Measurements from ENCODE around the gene SFMBT2.

Gene SFMBT2

GRCh38 chr10:7283246-7283645, 127.6 kb downstream of the SFMBT2 start:
- Histone ChIP-seq H4K20me1 (ENCODE audit: control insufficient read depth, insufficient read depth, low read depth, low read length) (no peaks in the 10 kb centered on the region), H3K27ac (ENCODE audit: low read depth, low read length) (no peak overlapping the region), H3K9me3 (ENCODE audit: control insufficient read depth, insufficient read depth, low read length) (no peaks in the 10 kb centered on the region), H3F3A (ENCODE audit: control insufficient read depth, insufficient read depth) (no peaks in the 10 kb centered on the region), H3K4me1 (ENCODE audit: control insufficient read depth, low read length) (no peaks in the 10 kb centered on the region), H3K4me2 (ENCODE audit: low read length) (no peak overlapping the region), H3K9me2 (replicated peaks; ENCODE audit: control insufficient read depth, low read length) (no peaks in the 10 kb centered on the region), H3K79me2 (ENCODE audit: control insufficient read depth, low read length) (peaks cover 7% of the 10 kb centered on the region), H3K4me3 (ENCODE audit: low read length) (no peak overlapping the region), H3K27me3 (ENCODE audit: control insufficient read depth, low read length) (no peaks in the 10 kb centered on the region), H3K36me3 (ENCODE audit: control insufficient read depth, low read length) (no peaks in the 10 kb centered on the region)
- TF ChIP-seq EZH2phosphoT487 (IDR thresholded peaks at IDR 0.05; ENCODE audit: borderline replicate concordance, low read length): no peak
- TF ChIP-seq, protein P1, sequence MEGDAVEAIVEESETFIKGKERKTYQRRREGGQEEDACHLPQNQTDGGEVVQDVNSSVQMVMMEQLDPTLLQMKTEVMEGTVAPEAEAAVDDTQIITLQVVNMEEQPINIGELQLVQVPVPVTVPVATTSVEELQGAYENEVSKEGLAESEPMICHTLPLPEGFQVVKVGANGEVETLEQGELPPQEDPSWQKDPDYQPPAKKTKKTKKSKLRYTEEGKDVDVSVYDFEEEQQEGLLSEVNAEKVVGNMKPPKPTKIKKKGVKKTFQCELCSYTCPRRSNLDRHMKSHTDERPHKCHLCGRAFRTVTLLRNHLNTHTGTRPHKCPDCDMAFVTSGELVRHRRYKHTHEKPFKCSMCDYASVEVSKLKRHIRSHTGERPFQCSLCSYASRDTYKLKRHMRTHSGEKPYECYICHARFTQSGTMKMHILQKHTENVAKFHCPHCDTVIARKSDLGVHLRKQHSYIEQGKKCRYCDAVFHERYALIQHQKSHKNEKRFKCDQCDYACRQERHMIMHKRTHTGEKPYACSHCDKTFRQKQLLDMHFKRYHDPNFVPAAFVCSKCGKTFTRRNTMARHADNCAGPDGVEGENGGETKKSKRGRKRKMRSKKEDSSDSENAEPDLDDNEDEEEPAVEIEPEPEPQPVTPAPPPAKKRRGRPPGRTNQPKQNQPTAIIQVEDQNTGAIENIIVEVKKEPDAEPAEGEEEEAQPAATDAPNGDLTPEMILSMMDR (IDR thresholded peaks at IDR 0.05; ENCODE audit: low read depth, low read length, poor library complexity, severe bottlenecking): no peak

DNA sequence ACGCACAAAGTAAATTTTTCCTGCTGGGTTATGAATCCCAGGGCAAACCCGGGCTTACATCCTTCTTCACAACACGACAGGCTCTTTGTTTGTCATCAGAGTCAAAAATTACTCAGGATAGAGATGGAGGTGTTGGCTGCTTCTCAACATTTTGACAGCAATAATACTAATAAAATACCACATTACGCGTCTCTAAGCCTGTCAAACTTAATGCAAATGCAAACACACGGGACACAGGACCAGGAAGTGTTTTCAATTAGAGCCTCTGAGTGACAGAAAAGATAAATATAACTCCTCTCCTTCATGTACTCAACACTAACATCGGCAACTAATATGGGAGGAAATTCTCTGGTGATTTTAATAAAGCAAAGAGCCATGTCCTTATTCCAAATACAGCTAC, 128.4 kb downstream of the SFMBT2 start:
- H3F3A ChIP-seq (ENCODE audit: control insufficient read depth, insufficient read depth): no peaks in the 10 kb centered on the region
- H3K79me2 ChIP-seq (ENCODE audit: control insufficient read depth, low read length): peaks cover 1% of the 10 kb centered on the region
- no peaks in the 10 kb centered on the region for H3K9me2 ChIP-seq (replicated peaks; ENCODE audit: control insufficient read depth, low read length)
- H3K9me3 ChIP-seq (ENCODE audit: control insufficient read depth, insufficient read depth, low read length): no peaks in the 10 kb centered on the region
- TF ChIP-seq EZH2phosphoT487 (IDR thresholded peaks at IDR 0.05; ENCODE audit: borderline replicate concordance, low read length): no peak
- TF ChIP-seq, protein P1 (IDR thresholded peaks at IDR 0.05; ENCODE audit: low read depth, low read length, poor library complexity, severe bottlenecking): no peak
- H3K4me3 ChIP-seq (ENCODE audit: low read length): no peak overlapping the region
- H3K27me3 ChIP-seq (ENCODE audit: control insufficient read depth, low read length): no peaks in the 10 kb centered on the region
- no peaks in the 10 kb centered on the region for H3K4me1 ChIP-seq (ENCODE audit: control insufficient read depth, low read length)
- no peak overlapping the region for H3K4me2 ChIP-seq (ENCODE audit: low read length)
- no peak overlapping the region for H3K27ac ChIP-seq (ENCODE audit: low read depth, low read length)
- no peaks in the 10 kb centered on the region for H3K36me3 ChIP-seq (ENCODE audit: control insufficient read depth, low read length)
- no peaks in the 10 kb centered on the region for H4K20me1 ChIP-seq (ENCODE audit: control insufficient read depth, insufficient read depth, low read depth, low read length)

DNA sequence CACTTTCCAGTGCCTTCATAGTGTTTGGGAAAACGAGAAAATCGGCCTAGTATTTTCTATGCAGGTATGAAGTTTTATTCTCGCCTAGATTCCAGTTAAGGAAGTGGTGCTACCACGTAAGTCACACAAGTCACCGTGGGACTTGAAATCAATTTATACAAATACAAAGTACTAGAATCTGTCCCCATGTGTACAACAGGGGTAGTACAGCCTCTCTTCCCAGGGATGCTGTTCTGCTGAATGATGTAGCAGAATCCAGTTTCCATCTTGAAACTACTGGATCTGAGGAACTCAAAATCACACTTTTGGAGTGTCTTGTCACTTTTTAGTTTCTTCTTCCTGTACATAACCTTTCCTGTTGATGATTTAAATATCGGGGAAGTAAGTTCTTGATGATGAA, 129.4 kb downstream of the SFMBT2 start:
- Histone ChIP-seq H4K20me1 (ENCODE audit: control insufficient read depth, insufficient read depth, low read depth, low read length) (no peaks in the 10 kb centered on the region), H3K27me3 (ENCODE audit: control insufficient read depth, low read length) (no peaks in the 10 kb centered on the region), H3K4me3 (ENCODE audit: low read length) (no peak overlapping the region), H3K9me3 (ENCODE audit: control insufficient read depth, insufficient read depth, low read length) (no peaks in the 10 kb centered on the region), H3K4me1 (ENCODE audit: control insufficient read depth, low read length) (no peaks in the 10 kb centered on the region), H3K79me2 (ENCODE audit: control insufficient read depth, low read length) (no peaks in the 10 kb centered on the region), H3K36me3 (ENCODE audit: control insufficient read depth, low read length) (no peaks in the 10 kb centered on the region), H3F3A (ENCODE audit: control insufficient read depth, insufficient read depth) (no peaks in the 10 kb centered on the region), H3K9me2 (replicated peaks; ENCODE audit: control insufficient read depth, low read length) (no peaks in the 10 kb centered on the region), H3K27ac (ENCODE audit: low read depth, low read length) (no peak overlapping the region), H3K4me2 (ENCODE audit: low read length) (no peak overlapping the region)
- no peak for TF ChIP-seq EZH2phosphoT487 (IDR thresholded peaks at IDR 0.05; ENCODE audit: borderline replicate concordance, low read length)
- TF ChIP-seq, protein P1 (IDR thresholded peaks at IDR 0.05; ENCODE audit: low read depth, low read length, poor library complexity, severe bottlenecking): no peak

DNA sequence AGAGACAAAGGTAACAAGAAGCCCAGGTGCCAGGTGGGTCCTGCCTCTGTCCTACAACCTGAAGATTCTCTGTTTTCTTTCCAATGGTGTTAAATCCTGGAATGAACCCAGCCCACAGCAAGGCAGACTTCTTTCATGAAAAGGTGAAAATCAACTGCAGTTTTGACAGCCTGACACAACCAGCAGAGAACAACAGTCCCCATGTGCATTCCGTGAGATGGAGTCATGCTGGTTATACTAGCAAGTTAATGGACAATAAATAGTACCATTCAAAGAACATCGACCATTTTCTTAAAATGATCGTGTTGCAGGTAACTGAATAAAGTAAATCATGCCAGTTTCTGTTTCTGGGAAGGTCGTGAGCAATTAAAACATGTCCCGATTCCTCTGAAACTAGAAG, 131.5 kb downstream of the SFMBT2 start:
- H3F3A ChIP-seq (ENCODE audit: control insufficient read depth, insufficient read depth): no peaks in the 10 kb centered on the region
- H4K20me1 ChIP-seq (ENCODE audit: control insufficient read depth, insufficient read depth, low read depth, low read length): no peaks in the 10 kb centered on the region
- H3K4me3 ChIP-seq (ENCODE audit: low read length): no peak overlapping the region
- H3K27ac ChIP-seq (ENCODE audit: low read depth, low read length): no peak overlapping the region
- TF ChIP-seq, protein P1 (IDR thresholded peaks at IDR 0.05; ENCODE audit: low read depth, low read length, poor library complexity, severe bottlenecking): no peak
- no peak for TF ChIP-seq EZH2phosphoT487 (IDR thresholded peaks at IDR 0.05; ENCODE audit: borderline replicate concordance, low read length)
- H3K36me3 ChIP-seq (ENCODE audit: control insufficient read depth, low read length): no peaks in the 10 kb centered on the region
- H3K9me3 ChIP-seq (ENCODE audit: control insufficient read depth, insufficient read depth, low read length): no peaks in the 10 kb centered on the region
- no peaks in the 10 kb centered on the region for H3K79me2 ChIP-seq (ENCODE audit: control insufficient read depth, low read length)
- no peak overlapping the region for H3K4me2 ChIP-seq (ENCODE audit: low read length)
- no peaks in the 10 kb centered on the region for H3K4me1 ChIP-seq (ENCODE audit: control insufficient read depth, low read length)
- no peaks in the 10 kb centered on the region for H3K9me2 ChIP-seq (replicated peaks; ENCODE audit: control insufficient read depth, low read length)
- H3K27me3 ChIP-seq (ENCODE audit: control insufficient read depth, low read length): no peaks in the 10 kb centered on the region
